GM18858 (cell line): ENCODE data around the gene FCN3.

Experiments used
- ATAC-seq: cut with Tn5 transposase; IDR thresholded peaks from one replicate; pipeline ENCODE4 v1.9.1; 2021; ENCODE audit not compliant: unreplicated experiment

Gene FCN3

GRCh38 chr1:27380766-27381733 is 6.4 kb upstream of the FCN3 start:
- no peak for ATAC-seq

- no peak for ATAC-seq
Observed at GRCh38 chr1:27380224-27380623, 5.6 kb upstream of the FCN3 start.

- no peak for ATAC-seq
Observed at GRCh38 chr1:27379564-27380122, 5.0 kb upstream of the FCN3 start.

GRCh38 chr1:27377760-27378495 is 3.3 kb upstream of the FCN3 start:
- no peak for ATAC-seq

- no peak for ATAC-seq
Observed at GRCh38 chr1:27372808-27373690, 1.6 kb downstream of the FCN3 start.

DNA sequence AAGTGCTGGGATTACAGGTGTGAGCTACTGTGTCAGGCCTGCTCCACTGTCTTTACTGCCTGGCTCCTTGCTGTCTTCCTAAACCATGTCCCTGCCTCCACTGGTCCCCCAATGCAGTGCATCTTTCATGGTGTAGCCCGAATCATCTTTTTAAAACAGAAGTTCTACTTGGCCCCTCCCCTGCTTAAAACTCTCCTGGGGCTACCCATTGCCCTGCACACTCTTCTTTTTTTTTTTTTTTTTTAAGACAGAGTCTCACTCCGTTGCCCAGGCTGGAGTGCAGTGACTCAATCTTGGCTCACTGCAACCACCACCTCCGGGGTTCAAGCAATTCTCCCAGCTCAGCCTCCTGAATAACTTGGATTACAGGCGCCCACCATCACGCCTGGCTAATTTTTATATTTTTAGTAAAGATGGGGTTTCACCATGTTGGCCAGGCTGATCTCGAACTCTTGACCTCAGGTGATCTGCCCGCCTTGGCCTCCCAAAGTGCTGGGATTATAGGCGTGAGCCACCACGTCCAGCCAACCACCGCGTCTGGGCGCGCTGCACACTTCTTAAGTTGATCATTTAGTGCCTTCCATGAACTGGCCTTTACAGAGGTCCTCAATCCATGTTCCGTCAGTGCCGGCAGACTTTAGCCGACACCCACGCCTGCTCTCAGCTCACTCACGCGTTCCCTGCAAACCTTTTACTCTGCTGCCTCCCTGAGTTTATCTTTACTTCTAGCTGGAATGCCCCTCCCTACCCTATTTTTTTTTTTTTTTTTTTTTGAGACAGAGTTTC is 2.4 kb downstream of the FCN3 start:
- no peak for ATAC-seq

GRCh38 chr1:27368869-27369582 is 5.6 kb downstream of the FCN3 start:
- ATAC-seq, result no peak

DNA sequence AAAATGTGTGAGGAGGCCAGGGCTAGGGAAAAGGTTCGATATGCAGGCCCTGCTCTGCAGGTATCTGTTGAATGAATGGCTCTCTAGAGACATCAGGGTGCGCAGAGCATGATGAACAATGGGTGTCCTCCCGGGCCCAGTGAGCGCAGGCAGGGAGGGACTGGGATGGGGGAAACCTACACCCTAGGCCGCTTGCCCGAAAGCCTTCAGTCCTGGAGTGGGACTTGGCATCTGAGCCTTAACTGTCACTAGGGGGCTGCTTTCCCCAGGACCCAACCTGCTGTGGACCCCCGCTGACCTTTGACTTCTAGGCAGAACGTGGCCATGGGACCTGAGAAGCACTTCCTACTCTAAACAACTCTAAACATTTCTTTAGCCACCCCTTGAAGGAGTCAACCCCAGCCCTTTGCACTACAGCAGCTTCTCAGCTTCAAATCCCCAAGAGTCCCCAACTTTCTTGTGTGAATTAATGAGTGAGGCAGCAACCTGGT is 7.4 kb downstream of the FCN3 start:
- no peak for ATAC-seq

DNA sequence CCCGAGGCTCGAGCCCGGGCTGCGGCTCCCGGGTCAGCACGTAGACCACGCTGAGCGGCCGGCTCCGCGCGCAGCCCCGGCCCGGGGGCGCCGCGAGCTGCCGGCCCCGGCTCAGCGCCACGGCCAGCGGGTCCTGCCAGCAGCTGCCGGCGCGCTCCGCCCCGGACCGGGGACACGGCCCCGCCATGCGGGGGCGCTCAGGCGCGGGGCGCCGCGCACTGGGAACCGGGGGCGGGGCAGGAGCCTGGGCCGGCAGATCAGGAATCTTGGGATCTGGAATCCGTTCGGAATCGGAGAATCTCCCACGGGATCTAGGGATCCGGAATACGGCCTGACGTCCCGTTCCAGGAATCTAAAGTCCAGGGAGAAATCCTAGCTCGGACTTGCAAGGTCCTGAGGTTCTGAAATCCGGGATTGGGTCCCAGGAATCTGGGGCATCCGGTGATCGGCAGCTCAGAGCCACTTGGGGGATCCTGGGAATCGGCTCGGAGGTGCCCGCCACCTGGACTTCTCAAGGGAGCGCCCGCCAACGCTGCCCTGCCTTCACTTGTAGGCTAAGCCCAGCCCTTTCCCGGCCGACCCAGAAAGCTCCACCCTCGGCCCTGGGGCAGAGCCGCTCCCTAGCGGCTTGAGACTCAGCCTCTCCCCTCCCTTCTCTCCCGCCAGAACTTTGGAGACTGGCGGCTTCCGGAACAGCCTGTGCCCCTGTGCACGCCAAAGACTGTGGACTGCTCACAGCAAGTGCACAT is 8.0 kb downstream of the FCN3 start, which contains the start of gene MAP3K6:
Gene MAP3K6, minus strand, starts transcription at position 551 of the 749 bp plus-strand sequence. Its CDS starts 364 bp downstream, at position 187.
- no peak for ATAC-seq

- ATAC-seq, result no peak
Observed at GRCh38 chr1:27366113-27366410, 8.6 kb downstream of the FCN3 start.

DNA sequence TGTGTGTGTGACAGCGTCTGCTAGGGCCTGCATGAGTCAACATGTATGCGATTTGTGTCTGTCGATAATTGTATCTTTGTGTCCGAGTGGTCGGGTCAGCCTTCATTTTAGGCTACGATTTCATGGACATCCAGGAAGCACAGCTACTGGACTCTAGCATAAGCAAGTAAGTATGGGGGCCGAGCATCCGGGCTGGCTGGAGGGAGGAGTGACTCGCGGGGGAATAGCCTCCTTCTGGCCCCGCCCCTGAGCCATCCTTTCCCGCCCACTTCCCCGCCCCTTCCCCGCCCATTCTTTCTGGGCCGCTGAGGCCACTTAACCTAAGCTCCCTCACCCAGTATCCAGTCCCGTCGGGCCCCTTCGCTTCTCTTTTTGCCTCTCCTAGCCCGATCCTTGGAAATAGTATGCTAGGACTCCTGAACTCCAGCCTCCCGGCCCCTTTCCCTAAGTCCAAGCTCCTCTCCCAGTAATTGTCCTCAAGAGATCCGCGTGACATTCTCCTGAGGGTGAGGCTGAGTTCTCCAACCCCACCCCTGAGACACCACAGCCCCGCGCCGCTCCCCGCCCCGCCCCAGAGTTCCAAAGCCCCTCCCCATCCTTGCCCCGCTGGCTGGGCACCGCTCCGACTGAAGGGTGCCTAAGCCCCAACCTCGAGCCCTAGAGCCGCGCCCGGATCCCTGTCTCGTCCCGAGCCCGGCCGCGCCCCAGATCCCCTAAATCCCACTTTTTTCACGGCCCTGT is 9.1 kb downstream of the FCN3 start:
- ATAC-seq, result no peak

GRCh38 chr1:27364696-27365371 is 9.8 kb downstream of the FCN3 start:
- no peak for ATAC-seq

DNA sequence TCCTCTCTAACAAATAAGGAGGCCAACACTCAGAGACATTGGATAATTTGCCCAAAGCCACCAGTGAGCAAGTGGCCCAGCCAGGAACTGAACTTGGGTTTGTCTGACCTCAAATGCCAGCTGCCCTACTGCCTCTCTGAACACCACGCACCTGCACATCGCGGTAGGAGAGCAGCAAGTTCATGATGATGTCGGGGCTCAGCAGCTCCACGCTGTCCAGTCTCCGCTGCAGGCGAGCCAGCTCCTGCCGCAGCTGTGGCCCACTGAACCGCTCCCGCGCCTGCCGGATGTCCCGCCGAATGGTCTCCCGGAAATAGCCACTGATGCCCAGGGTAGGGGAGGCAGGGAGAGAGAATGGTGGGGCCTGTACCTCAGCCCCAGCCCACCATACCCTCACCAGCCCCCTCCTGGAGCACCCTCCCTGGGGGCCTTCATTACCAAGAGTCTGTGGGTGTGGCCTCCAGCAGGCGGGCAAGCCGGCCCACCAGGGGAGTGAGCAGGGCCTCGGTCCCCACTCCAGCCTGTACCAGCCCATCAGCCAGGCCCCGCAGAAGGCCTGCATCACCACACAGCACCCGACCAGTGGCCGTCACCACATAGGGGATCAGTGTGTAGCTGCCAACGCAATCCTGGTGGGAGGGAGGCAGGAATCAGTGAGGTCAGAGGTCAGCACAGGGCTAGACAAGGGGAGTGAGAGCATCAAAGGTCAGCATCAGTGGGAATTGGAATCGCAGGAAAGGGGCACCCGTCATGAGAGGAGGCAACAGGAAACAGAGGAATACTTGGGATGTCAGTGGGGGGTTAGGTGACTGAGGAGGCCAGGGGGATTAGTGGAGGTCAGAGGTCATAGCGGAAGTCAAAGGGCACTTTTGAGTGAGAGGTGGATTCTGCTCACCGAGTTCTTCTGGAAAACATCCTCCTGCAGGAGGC is 10.6 kb downstream of the FCN3 start:
- no peak for ATAC-seq

- ATAC-seq, result no peak
Observed at GRCh38 chr1:27361553-27361952, 13.1 kb downstream of the FCN3 start.

DNA sequence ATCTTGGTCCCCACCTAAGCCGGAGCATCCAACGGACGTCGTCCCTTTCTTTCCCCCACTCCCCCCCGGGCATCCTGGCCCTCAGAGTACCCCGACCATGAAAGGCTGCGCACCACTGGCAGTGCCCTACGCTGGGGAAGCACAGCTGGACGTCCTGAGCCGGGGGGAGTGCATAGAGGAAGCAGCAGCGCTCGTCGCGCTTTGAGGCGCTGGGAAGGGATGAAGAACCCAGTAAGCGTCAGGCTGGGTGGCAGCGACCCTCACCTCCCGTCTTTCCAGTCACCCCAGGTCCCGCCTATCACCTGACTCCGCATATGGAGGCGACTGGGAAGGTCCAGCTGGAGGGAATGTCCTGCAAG is 13.6 kb downstream of the FCN3 start:
- no peak for ATAC-seq
